ENCODE data around the gene PCDH9.

PCDH9 gene

DNA sequence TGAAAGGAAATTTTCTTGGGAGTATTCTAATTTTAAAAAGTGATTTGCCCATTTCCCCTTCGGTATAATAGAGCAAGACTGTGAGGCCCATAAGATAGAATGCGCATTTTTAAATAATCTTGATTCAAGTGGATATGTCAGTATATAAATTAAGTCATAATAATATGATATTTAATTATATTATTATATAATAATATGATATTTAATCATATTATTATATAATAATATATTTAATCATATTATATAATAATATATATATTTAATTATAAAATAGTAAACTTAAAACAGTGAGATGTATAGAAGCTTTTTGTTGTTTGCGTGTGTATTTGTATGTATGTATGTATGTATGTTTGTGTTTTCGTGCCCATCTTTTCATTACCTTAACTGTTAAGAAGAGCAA, 682.5 kb downstream of the PCDH9 start:
- Mint-ChIP-seq H3K27me3 (no peaks in the 10 kb centered on the region), H3K36me3 (ENCODE audit: low read depth) (no peaks in the 10 kb centered on the region), H3K27ac (no peak overlapping the region), H3K4me1 (ENCODE audit: low read depth) (no peaks in the 10 kb centered on the region), H3K9me3 (peaks cover 8% of the 10 kb centered on the region), H3K4me3 (no peak overlapping the region)
- intact Hi-C loops (cut with micrococcal nuclease) = no loop called here

DNA sequence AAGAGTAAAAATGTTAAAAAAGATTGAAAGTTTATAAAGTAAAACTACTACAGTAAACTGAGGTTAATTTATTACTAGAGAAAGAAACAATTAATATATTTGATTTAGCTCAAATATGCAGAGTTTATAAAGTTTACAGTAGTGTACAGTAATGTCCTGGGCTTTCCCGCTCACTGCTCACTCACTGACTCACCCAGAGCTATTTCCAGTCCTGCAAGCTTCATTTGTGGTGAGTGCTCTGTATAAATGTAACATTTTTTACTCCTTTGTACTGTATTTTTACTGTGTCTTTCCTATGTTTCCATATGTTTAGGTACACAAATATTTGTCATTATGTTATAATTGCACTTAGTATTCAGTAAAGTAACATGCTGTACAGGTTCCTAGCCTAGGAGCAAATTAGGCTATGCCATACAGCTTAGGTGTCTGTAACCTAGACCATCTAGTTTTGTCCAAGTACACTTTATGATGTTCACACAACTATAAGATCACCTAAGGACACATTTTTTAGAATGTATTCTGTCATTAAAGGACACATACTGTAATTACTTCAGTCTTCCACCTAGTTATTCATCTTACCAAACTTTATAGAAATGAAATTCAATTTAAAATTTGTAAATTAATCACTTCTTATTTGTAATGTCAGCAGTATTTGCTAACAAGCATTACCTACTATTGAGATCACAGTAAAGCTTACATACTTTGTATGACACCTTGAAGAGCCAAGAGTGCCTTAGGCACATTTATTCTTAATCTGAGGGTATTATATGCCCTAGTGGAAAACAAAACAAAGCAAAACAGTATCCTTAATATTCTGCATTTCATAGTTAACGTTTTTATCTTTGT, 683.4 kb downstream of the PCDH9 start:
- no peaks in the 10 kb centered on the region for H3K9me3 Mint-ChIP-seq
- H3K27ac Mint-ChIP-seq = no peak overlapping the region
- H3K27me3 Mint-ChIP-seq = no peaks in the 10 kb centered on the region
- intact Hi-C loops (cut with micrococcal nuclease) = no loop called here
- no peaks in the 10 kb centered on the region for H3K36me3 Mint-ChIP-seq (ENCODE audit: low read depth)
- H3K4me1 Mint-ChIP-seq (ENCODE audit: low read depth) = no peaks in the 10 kb centered on the region
- H3K4me3 Mint-ChIP-seq = no peak overlapping the region

DNA sequence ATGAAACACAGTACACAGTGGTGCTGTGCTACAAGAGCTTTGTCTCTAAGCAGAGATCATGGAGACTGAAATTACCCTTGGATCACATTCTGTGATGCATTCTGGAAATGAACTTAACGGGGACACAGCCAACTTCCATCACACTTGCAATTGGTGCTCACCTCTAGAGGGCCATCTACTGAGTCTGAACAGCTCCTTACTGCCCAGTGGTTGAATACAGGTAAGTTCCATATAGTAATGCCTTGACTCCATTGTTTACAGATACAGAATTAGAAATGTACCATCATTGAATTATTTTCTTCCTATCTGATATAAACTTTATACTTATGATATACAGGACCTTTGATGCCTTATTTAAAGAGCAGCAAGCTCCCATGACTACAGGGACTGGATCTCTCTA, 686.4 kb downstream of the PCDH9 start:
- Mint-ChIP-seq H3K36me3 (ENCODE audit: low read depth) (no peaks in the 10 kb centered on the region), H3K27ac (no peak overlapping the region), H3K9me3 (peaks cover 7% of the 10 kb centered on the region), H3K4me1 (ENCODE audit: low read depth) (no peaks in the 10 kb centered on the region), H3K4me3 (no peak overlapping the region), H3K27me3 (no peaks in the 10 kb centered on the region)
- intact Hi-C loops (cut with micrococcal nuclease) = no loop called here

DNA sequence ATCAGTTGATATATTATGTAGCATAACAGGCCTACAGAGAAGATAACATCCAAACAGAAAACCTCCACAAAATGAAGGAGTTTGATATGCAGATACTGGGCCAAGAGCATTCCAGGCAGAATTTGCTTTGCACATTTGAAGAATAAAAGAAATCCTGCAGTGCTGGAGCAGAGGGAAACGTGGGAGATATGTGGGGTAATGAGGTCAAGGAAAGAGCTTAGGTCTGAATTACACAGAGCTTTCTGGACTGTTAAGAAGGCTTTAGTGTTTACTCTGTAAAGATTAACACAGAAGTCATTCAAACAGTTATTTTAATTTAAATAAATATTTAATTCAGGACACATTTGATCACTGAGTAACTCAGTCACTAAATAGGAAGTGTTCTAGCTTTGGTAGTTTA, 692.7 kb downstream of the PCDH9 start:
- Mint-ChIP-seq H3K27ac (no peak overlapping the region), H3K27me3 (no peaks in the 10 kb centered on the region), H3K4me3 (no peak overlapping the region), H3K9me3 (peaks cover 9% of the 10 kb centered on the region), H3K36me3 (ENCODE audit: low read depth) (no peaks in the 10 kb centered on the region), H3K4me1 (ENCODE audit: low read depth) (no peaks in the 10 kb centered on the region)
- intact Hi-C loops (cut with micrococcal nuclease) = no loop called here

DNA sequence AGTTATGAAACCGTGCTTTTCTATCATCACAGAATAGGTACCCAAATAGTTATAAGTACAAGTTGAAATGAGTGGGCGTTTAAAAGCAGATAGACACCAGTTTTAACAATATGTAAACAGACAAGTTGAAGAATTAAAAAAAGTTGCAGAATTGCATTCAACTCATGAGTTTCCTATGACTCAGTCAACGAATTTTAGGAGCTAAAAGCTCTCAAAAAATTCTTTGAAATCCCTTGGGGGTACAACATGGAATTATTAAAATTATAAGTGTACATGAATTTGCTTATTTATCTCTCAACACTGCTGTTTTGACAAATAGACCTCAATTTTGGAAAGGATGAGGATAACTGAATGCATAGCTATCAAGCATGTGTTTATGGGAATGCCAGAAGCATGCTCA, 693.4 kb downstream of the PCDH9 start:
- Mint-ChIP-seq H3K27me3 (no peaks in the 10 kb centered on the region), H3K27ac (no peak overlapping the region), H3K36me3 (ENCODE audit: low read depth) (no peaks in the 10 kb centered on the region), H3K4me3 (no peak overlapping the region), H3K9me3 (peaks cover 9% of the 10 kb centered on the region), H3K4me1 (ENCODE audit: low read depth) (no peaks in the 10 kb centered on the region)
- intact Hi-C loops (cut with micrococcal nuclease) = no loop called here

GRCh38 chr13:66534561-66534960, 695.6 kb downstream of the PCDH9 start:
- H3K27ac Mint-ChIP-seq = no peak overlapping the region
- H3K4me3 Mint-ChIP-seq = no peak overlapping the region
- H3K27me3 Mint-ChIP-seq = no peaks in the 10 kb centered on the region
- H3K9me3 Mint-ChIP-seq = peaks cover 9% of the 10 kb centered on the region
- H3K4me1 Mint-ChIP-seq (ENCODE audit: low read depth) = no peaks in the 10 kb centered on the region
- intact Hi-C loops (cut with micrococcal nuclease) = no loop called here
- H3K36me3 Mint-ChIP-seq (ENCODE audit: low read depth) = no peaks in the 10 kb centered on the region

DNA sequence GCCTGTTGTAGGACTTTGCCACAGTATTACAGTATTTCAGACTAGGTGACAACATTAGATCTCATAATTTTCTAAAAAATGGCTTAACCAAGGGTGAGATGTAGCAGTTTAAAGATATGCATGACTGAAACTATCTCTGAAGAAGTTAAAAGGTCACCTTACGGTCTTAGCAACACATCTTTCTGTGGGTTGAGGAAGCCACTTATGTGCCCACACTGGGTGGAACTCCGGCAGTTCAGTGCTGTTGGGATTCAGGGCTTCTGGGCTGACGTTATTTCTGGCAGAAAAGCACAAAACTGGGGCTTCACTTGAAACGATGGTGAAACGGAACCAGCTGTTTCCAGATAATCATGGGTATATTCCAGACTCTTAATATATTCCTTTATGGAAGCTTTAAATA, 697.3 kb downstream of the PCDH9 start:
- Mint-ChIP-seq H3K4me3 (no peak overlapping the region), H3K27me3 (no peaks in the 10 kb centered on the region), H3K9me3 (no peaks in the 10 kb centered on the region), H3K27ac (no peak overlapping the region), H3K36me3 (ENCODE audit: low read depth) (no peaks in the 10 kb centered on the region), H3K4me1 (ENCODE audit: low read depth) (peaks cover 5% of the 10 kb centered on the region)
- intact Hi-C loops (cut with micrococcal nuclease) = no loop called here

GRCh38 chr13:66532146-66532545, 698.0 kb downstream of the PCDH9 start:
- Mint-ChIP-seq H3K27me3 (no peaks in the 10 kb centered on the region), H3K4me1 (ENCODE audit: low read depth) (peaks cover 9% of the 10 kb centered on the region), H3K4me3 (no peak overlapping the region), H3K27ac (no peak overlapping the region), H3K36me3 (ENCODE audit: low read depth) (no peaks in the 10 kb centered on the region), H3K9me3 (no peaks in the 10 kb centered on the region)
- intact Hi-C loops (cut with micrococcal nuclease) = no loop called here

DNA sequence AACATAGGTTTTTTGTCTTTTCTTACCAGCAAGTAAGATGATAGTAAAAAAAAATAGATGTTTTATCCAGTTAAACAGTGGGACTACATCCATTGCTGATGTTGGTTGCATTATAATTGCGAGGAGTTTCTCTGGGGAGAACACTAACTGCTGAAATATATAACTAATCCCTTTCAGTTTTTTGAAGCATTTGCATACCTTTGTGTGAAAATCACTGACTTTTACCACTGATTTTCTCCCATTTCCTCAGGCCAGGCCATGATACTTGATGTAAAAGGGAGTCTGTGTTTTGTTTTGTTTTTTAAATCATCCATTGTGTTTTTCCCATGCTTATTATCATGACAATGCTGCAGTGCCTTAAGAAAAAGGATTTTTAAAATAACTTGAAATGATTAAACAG, 699.5 kb downstream of the PCDH9 start:
- intact Hi-C loops (cut with micrococcal nuclease) = no loop called here
- Mint-ChIP-seq H3K36me3 (ENCODE audit: low read depth) (no peaks in the 10 kb centered on the region), H3K27ac (no peak overlapping the region), H3K9me3 (no peaks in the 10 kb centered on the region), H3K4me3 (no peak overlapping the region), H3K27me3 (peaks cover 2% of the 10 kb centered on the region), H3K4me1 (ENCODE audit: low read depth) (peaks cover 11% of the 10 kb centered on the region)

DNA sequence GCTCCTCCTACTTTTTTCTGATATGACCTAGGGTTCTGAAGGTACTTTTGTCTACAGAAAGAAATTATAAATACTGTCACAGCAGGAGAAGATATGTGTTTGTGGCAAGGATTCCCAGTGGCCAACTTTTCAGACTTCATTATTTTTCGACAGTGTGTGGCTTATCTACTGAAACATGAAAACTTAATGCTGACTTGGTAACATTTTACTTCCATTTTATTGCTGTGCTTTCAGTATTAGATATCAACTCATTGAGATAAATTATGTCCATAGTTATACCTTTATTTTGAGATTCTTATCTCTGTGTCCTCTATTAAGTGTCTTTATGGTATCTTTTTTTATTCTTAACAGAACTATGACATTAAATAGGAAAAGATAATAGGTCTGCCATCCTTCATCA, 700.0 kb downstream of the PCDH9 start:
- intact Hi-C loops (cut with micrococcal nuclease) = no loop called here
- H3K36me3 Mint-ChIP-seq (ENCODE audit: low read depth) = no peaks in the 10 kb centered on the region
- no peak overlapping the region for H3K27ac Mint-ChIP-seq
- H3K4me3 Mint-ChIP-seq = no peak overlapping the region
- H3K9me3 Mint-ChIP-seq = no peaks in the 10 kb centered on the region
- peaks cover 2% of the 10 kb centered on the region for H3K27me3 Mint-ChIP-seq
- peaks cover 16% of the 10 kb centered on the region for H3K4me1 Mint-ChIP-seq (ENCODE audit: low read depth)

DNA sequence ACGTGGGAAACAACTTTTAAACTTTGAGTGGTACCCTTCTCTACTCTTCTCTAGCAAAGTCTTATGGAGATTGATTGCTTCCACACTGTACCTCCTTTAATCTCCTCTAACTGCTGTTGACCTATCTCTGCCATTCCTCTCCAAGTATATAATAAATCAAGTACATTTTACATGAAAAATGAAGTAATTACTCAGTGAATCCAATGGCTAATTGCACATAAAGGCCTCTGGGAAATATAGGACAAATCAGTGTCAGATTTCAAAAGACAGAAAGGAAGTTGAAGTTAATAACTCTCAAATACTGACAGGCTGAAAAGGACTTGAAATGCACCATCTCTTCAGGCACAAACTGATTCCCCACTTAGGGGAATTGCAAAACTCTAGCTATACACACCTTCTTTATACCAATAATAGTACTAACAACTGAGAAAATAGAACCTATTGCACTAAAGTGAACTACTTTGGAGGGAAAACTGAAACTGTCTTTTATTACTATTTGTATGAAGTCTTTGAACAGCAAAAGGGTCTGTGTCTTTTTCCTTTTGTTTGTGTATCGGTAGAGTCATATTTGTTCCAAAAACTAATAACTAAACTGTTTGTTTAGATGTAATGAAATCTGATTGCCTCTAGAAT, 701.1 kb downstream of the PCDH9 start:
- Mint-ChIP-seq H3K4me3 (no peak overlapping the region), H3K27ac (no peak overlapping the region), H3K36me3 (ENCODE audit: low read depth) (no peaks in the 10 kb centered on the region), H3K27me3 (peaks cover 5% of the 10 kb centered on the region), H3K9me3 (no peaks in the 10 kb centered on the region), H3K4me1 (ENCODE audit: low read depth) (peaks cover 20% of the 10 kb centered on the region)
- intact Hi-C loops (cut with micrococcal nuclease) = no loop called here

DNA sequence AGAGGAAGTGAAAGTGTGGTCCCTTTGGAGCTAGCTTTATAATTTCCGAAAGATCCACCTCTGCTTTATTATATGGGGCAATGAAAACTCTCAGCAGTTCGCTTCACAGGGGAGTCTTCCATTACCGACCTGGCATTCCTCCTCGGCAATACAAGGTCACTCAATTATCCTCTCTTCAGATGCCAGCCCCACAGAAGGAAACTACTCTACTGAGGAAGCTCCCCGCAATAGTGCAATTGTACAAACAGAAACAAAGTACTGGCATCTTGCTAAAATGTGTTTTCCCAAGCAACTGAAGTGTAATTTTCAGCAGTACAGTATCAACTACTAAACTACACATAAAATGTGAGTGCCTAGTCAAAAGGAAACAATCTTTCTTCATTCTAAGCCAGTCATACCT, 702.0 kb downstream of the PCDH9 start:
- H3K36me3 Mint-ChIP-seq (ENCODE audit: low read depth) = no peaks in the 10 kb centered on the region
- no peaks in the 10 kb centered on the region for H3K9me3 Mint-ChIP-seq
- peaks cover 20% of the 10 kb centered on the region for H3K4me1 Mint-ChIP-seq (ENCODE audit: low read depth)
- no peak overlapping the region for H3K27ac Mint-ChIP-seq
- peaks cover 5% of the 10 kb centered on the region for H3K27me3 Mint-ChIP-seq
- intact Hi-C loops (cut with micrococcal nuclease) = no loop called here
- no peak overlapping the region for H3K4me3 Mint-ChIP-seq

DNA sequence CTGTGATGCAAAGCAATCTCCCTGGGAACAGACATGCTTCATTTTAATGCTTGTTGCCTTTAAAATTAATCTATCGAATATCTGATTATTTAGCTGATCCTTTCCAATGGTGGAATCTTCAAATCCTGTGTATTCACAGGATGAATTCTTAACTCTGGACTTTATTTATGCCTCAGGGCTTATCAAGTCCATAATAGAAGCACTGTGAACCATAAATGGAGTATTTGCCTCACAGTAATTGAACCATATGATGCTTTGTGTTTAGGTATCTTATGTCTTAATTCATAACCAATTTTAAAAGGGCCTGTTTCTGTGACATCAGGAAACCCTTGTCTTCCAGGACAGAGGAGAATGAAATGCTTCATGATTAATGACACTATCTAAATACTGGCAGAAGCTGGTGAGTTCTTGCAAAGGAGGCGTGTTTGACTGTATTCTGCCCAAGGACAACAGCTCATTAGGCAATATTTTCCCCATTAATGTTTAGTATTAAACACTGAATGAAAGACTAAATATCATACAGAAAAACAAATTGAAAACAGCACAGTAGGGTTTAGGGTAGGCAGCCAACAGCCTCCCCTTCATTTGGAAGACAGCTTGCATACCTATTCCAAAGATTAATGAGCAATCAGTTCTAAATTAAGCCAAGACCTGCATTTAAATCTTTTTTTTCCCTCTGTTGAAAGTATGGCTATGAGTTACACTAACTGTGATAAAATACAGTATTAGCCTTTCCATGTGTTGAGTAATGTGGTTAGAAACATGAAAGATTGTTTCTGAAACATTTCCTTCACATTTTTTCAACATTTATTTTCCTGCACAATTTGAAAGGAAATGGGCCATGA, 709.4 kb downstream of the PCDH9 start:
- Mint-ChIP-seq H3K27me3 (peaks cover 6% of the 10 kb centered on the region), H3K36me3 (ENCODE audit: low read depth) (no peaks in the 10 kb centered on the region), H3K4me1 (ENCODE audit: low read depth) (peaks cover 10% of the 10 kb centered on the region), H3K4me3 (no peak overlapping the region), H3K9me3 (peaks cover 8% of the 10 kb centered on the region), H3K27ac (no peak overlapping the region)
- intact Hi-C loops (cut with micrococcal nuclease) = no loop called here

DNA sequence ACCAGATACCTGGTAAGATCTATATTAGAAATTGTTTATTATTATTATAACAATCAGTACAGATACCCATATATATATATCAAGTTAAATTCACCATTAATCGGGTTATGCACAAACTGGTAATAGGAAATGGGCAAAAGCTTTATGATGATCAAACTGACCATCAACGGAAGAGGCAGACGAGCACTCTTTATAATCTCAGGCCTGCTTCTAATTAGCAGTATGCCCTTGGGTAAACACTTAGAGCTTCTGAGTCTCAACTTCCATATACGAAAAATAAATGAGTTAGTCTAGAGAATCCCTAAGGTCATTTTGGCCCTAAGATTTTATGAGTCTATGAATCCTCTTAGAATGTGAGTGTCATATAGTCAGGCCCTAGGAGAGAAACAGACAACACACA, 710.9 kb downstream of the PCDH9 start:
- H3K27me3 Mint-ChIP-seq = peaks cover 5% of the 10 kb centered on the region
- no peaks in the 10 kb centered on the region for H3K4me1 Mint-ChIP-seq (ENCODE audit: low read depth)
- H3K27ac Mint-ChIP-seq = no peak overlapping the region
- no peak overlapping the region for H3K4me3 Mint-ChIP-seq
- intact Hi-C loops (cut with micrococcal nuclease) = no loop called here
- no peaks in the 10 kb centered on the region for H3K36me3 Mint-ChIP-seq (ENCODE audit: low read depth)
- H3K9me3 Mint-ChIP-seq = peaks cover 8% of the 10 kb centered on the region

Measured in dendritic cell treated with granulocyte-macrophage colony-stimulating factor and Interleukin-4, amounts not matched to agents 40 ng/mL and 50 ng/mL, for 4 days (primary cell).